Ovary (tissue), 9 donors: ENCODE measurements around the gene RAB17. TPM values are rescaled to one million over a fixed set of nuclear protein-coding genes. Genes with fewer than 3 reads are reported as not detected.

ENCODE experiments used
- DNase-seq, 5 donors: peaks; one replicate each; pipeline ENCODE4 v3.0.0-alpha.2; 2019 to 2020
- H3K27ac ChIP-seq, 2 donors: fragments of 200-600 bp; one replicate each; pipeline versions ENCODE4 v1.5.1 to v1.8.0; 2019 to 2022
- H3K27me3 ChIP-seq: fragments of 200-600 bp; one replicate; pipeline ENCODE4 v1.8.0; 2022
- H3K36me3 ChIP-seq: fragments of 200-600 bp; sonication (generic); one replicate; pipeline ENCODE4 v1.5.1; 2019
- H3K4me1 ChIP-seq: one replicate; pipeline ENCODE4 v1.8.1; 2013; ENCODE audit warnings: mild to moderate bottlenecking, moderate library complexity; ENCODE audit not compliant: insufficient read depth
- H3K4me3 ChIP-seq: fragments of 200-600 bp; sonication (generic); one replicate; pipeline ENCODE4 v1.5.1; 2017
- H3K9me3 ChIP-seq, 2 donors: fragments of 200-600 bp in 1 of 2; sonication (generic) in 1 of 2; one replicate each; pipeline versions ENCODE4 v1.5.1 to v1.8.1; 2013 to 2019; ENCODE audit warnings: mild to moderate bottlenecking in 1 of 2, moderate library complexity in 1 of 2
- EP300 ChIP-seq: sonication (generic); formaldehyde crosslinking; IDR thresholded peaks from one replicate; pipeline ENCODE4 v1.6.1; 2017; ENCODE audit warnings: antibody characterized with exemption
- POLR2A ChIP-seq: fragments of 450-650 bp; IDR thresholded peaks from one replicate; pipeline ENCODE4 v1.6.1; 2017; ENCODE audit warnings: antibody characterized with exemption, mild to moderate bottlenecking, moderate library complexity
- WGBS, 3 donors: extraction: QIAGEN DNeasy Blood & Tissue Kit in 1 of 3; methylation state at CpG; one replicate each; pipeline versions ENCODE4 v1.1.5 to v1.1.7; 2013 to 2017; 5-methylcytosine and 5-hydroxymethylcytosine counted together
- intact Hi-C, 4 donors: fragments of 100-400 bp; cut with DNase I; formaldehyde crosslinking; loops; one replicate each; pipeline versions ENCODE4 v1.11.0 to v1.15.1; 2022 to 2023
- polyA plus RNA-seq, 2 donors: library from polyadenylated mRNA; stranded (reverse); fragments of 200-250 nt in 1 of 2; fragments of 350-450 nt in 1 of 2; fragmentation: Illumina TruSeq in 1 of 2; extraction: RNeasy Lipid Tissue Mini Kit (QIAGEN cat#74804) in 1 of 2; gene quantifications; one replicate each; pipeline ENCODE4 v1.2.3, GENCODE V29; 2013 to 2014
- total RNA-seq, 7 donors: library from RNA; depleted of rRNA in 2 of 7; stranded (reverse); fragments of >200 nt in 2 of 7; fragmentation: NEBNext Ultra II Directional in 3 of 7; extraction: Animal tissue kit (Norgen Biotek cat#: 25700) in 3 of 7; gene quantifications; one replicate each; pipeline versions ENCODE4 v1.1.0 to v1.2.4, GENCODE V29; 2016 to 2023
- TF ChIP-seq, protein P1 (sequence below), 3 donors: fragments of 450-650 bp in 2 of 3; fragments of 200-600 bp in 1 of 3; IDR thresholded peaks; one replicate each; pipeline versions ENCODE4 v1.5.1 to v1.8.0; 2016 to 2022; ENCODE audit warnings: antibody characterized with exemption in 3 of 3, mild to moderate bottlenecking in 1 of 3
- donor health status: DM: no; HTN: no; CAD: no; lungs with moderate emphysema.
- donor health status: DM: no; HTN: no; CAD: no.
- donor health status: Bipolar disorder and iron deficiency.
- donor health status: DM: yes; HTN: yes; CAD: no.
- donor health status: DM: no; HTN: no; CAD: no.
- donor health status: DM: yes; HTN: yes; CAD: no.

The RAB17 gene
- total and polyA plus RNA-seq, 9 donors, result 0.38 to 19.3 (median 4.3) TPM

- Histone ChIP-seq H3K27me3 (no peaks in the 10 kb centered on the region), H3K36me3 (no peaks in the 10 kb centered on the region), H3K9me3 (no peaks in the 10 kb centered on the region), H3K4me1 (peaks cover 3% of the 10 kb centered on the region), H3K27ac (no peak overlapping the region), H3K4me3 (no peak overlapping the region)
- peak in 2 of 5 donors; percentile 11 to 31 for DNase-seq
- intact Hi-C loops, result loop anchor here in 3 of 4 donors (10.0 kb wide), 4 partner anchors 162 to 482 kb away; partner anchors contain the start of gene COL6A3 (in 2 of the 3)
- 90 to 96% (median 92%) methylated on average over 9 of the region's 9 CpGs for WGBS, 3 donors
- TF ChIP-seq EP300 (no peak), POLR2A (no peak)
- TF ChIP-seq, protein P1, sequence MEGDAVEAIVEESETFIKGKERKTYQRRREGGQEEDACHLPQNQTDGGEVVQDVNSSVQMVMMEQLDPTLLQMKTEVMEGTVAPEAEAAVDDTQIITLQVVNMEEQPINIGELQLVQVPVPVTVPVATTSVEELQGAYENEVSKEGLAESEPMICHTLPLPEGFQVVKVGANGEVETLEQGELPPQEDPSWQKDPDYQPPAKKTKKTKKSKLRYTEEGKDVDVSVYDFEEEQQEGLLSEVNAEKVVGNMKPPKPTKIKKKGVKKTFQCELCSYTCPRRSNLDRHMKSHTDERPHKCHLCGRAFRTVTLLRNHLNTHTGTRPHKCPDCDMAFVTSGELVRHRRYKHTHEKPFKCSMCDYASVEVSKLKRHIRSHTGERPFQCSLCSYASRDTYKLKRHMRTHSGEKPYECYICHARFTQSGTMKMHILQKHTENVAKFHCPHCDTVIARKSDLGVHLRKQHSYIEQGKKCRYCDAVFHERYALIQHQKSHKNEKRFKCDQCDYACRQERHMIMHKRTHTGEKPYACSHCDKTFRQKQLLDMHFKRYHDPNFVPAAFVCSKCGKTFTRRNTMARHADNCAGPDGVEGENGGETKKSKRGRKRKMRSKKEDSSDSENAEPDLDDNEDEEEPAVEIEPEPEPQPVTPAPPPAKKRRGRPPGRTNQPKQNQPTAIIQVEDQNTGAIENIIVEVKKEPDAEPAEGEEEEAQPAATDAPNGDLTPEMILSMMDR (IDR thresholded peaks at IDR 0.05), result no peak
These were observed 13.6 kb downstream of the RAB17 start for GRCh38 chr2:237576974-237577373.

GRCh38 chr2:237575869-237576862, 14.4 kb downstream of the RAB17 start:
- Histone ChIP-seq H3K4me1 (peaks cover 2% of the 10 kb centered on the region), H3K27ac (no peak overlapping the region), H3K27me3 (no peaks in the 10 kb centered on the region), H3K9me3 (no peaks in the 10 kb centered on the region), H3K36me3 (no peaks in the 10 kb centered on the region), H3K4me3 (no peak overlapping the region)
- intact Hi-C loops, result loop anchor here in 3 of 4 donors (10.0 kb wide), 4 partner anchors 161 to 481 kb away; partner anchors contain the start of gene COL6A3 (in 2 of the 3)
- 88 to 94% (median 92%) methylated on average over 27 of the region's 27 CpGs for WGBS, 3 donors
- peak in 3 of 5 donors; percentile 19 to 41 (median 23) for DNase-seq
- TF ChIP-seq EP300 (no peak), POLR2A (no peak)
- TF ChIP-seq, protein P1 (IDR thresholded peaks at IDR 0.05), result no peak

- no peaks in the 10 kb centered on the region for H3K36me3 ChIP-seq
- H3K27ac ChIP-seq, result peak overlapping the region in 1 of 2 donors; percentile 52
- intact Hi-C loops, result loop anchor here (5.0 to 10.0 kb wide), 6 partner anchors 58 to 480 kb away; partner anchors contain the start of gene COL6A3 (in 2 of the 4)
- no peak overlapping the region for H3K4me3 ChIP-seq
- DNase-seq, result peak; percentile 40 to 71 (median 52)
- H3K9me3 ChIP-seq, result no peaks in the 10 kb centered on the region
- H3K4me1 ChIP-seq, result peaks cover 2% of the 10 kb centered on the region
- TF ChIP-seq POLR2A, result no peak
- no peak for TF ChIP-seq EP300
- TF ChIP-seq, protein P1 (IDR thresholded peaks at IDR 0.05), result no peak
- 46 to 57% (median 51%) methylated on average over 19 to 25 of the region's 25 CpGs for WGBS, 3 donors
- H3K27me3 ChIP-seq, result no peaks in the 10 kb centered on the region
These were observed 15.4 kb downstream of the RAB17 start for GRCh38 chr2:237574894-237575868.

GRCh38 chr2:237574467-237574866, 16.1 kb downstream of the RAB17 start:
- TF ChIP-seq POLR2A, result no peak
- peak in 3 of 5 donors; percentile 18 to 36 (median 26) for DNase-seq

More at GRCh38 chr2:237574467-237574866, 16.1 kb downstream of the RAB17 start:
- no peaks in the 10 kb centered on the region for H3K36me3 ChIP-seq
- H3K9me3 ChIP-seq, result no peaks in the 10 kb centered on the region
- intact Hi-C loops, result loop anchor here (5.0 to 10.0 kb wide), 6 partner anchors 57 to 480 kb away; partner anchors contain the start of gene COL6A3 (in 2 of the 4)
- no peaks in the 10 kb centered on the region for H3K27me3 ChIP-seq
- H3K4me3 ChIP-seq, result no peak overlapping the region
- H3K27ac ChIP-seq, result no peak overlapping the region
- H3K4me1 ChIP-seq, result peaks cover 2% of the 10 kb centered on the region
- 88 to 93% (median 91%) methylated on average over 9 of the region's 9 CpGs for WGBS, 3 donors
